HT1080 (cell line): Measurements from ENCODE around the gene CAVIN2. TPM values are rescaled to one million over a fixed set of nuclear protein-coding genes. Genes with fewer than 3 reads are reported as not detected.
"Not testable (repeated sequence)": the region's sequence is repeated elsewhere in the genome, so short reads cannot be mapped to it uniquely, and the experiment has no call there.

Source experiments
- DNase-seq: peaks from one replicate; pipeline ENCODE4 v3.0.0-alpha.2; 2015; ENCODE audit warnings: low read depth
- total RNA-seq: library from RNA; depleted of rRNA; stranded (reverse); fragments of >200 nt; shearing (Covaris generic); gene quantifications from 2 replicates; pipeline ENCODE4 v1.2.3, GENCODE V29; 2014; rRNA removed

Gene CAVIN2
- total RNA-seq, 1 experiment from 2014 or later = not detected

- DNase-seq = peak; percentile 3
These were observed 46.0 kb downstream of the CAVIN2 start for GRCh38 chr2:191800874-191801273.

- DNase-seq = no peak
These were observed 47.4 kb downstream of the CAVIN2 start for GRCh38 chr2:191799526-191799925.

GRCh38 chr2:191797942-191798876, 48.7 kb downstream of the CAVIN2 start:
- DNase-seq = no peak

DNA sequence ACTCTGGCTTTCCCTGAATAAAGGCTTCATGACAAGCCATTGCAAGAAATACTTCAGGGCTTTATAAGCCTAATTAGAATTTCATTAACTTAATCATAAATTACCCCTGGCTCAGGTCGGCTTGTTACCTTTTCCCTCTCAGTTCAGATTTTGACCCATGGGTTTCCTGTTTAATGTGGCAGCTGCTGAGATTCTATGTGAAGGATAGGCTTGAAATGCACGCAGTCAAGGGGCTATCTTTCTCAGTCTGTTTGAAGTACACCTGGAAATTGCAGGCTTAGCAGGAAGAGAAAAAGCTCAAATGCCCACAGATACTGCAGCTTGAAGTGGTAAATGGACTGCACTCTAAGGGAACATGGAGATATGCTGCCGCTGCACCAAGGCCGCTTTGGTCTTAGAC, 49.4 kb downstream of the CAVIN2 start:
- no peak for DNase-seq

- no peak for DNase-seq
These were observed 51.2 kb downstream of the CAVIN2 start for GRCh38 chr2:191795715-191796114.

DNA sequence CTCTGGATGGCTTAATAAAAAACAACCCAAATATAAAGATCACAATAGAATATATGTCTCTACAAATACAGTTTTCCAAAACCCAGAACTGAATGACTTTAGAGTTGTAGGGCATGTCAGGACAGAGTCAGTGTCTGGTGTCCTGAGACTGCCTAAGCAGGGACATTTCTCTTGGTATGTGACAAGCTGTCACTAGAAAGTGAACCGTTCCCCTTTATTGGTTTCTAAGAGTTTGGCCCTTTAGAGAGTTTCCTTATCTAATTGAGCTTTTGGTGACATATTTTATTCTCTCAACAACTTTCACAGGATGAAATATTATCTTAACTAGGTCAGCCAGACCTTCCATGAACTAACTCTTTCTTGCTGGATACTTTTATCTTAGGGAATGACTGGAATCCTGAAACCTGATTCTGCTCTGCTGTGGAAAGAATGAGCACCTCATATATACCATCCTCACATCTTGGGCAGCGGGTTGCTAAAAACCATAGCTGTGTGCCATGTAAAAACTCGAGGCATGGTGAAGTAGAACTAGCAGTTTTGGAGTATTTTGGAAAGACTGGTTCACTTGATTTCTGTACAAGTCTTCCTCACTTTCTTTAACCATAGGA, 54.8 kb downstream of the CAVIN2 start:
- DNase-seq = no peak

DNA sequence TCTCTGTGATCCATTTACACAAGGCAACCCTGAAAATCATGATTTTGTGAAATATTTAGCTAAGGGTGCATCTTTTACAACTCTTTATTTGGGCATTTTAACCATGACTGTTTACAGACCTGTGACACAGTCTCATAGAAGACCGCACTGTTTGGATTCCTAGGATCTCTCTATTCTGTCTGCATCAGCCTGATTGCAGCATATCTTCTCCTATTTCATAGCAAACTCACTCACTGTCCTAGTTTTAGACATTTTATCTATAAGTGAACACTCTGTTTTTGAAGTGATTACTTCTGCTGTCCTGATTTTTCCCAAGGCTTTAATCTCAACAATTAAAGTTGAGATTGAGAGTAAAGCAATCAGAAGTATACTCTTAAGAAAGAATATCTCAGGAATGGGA, 56.2 kb downstream of the CAVIN2 start:
- DNase-seq = no peak

GRCh38 chr2:191789796-191790195, 57.1 kb downstream of the CAVIN2 start:
- peak; percentile 4 for DNase-seq

- DNase-seq = no peak
These were observed 60.2 kb downstream of the CAVIN2 start for GRCh38 chr2:191786694-191787093.

GRCh38 chr2:191785651-191786050, 61.2 kb downstream of the CAVIN2 start:
- DNase-seq = not testable (repeated sequence)

Other genes starting within 250 kb of the CAVIN2 start
- 39.2 and 48.1 TPM in 2 replicates for gene NABP1, start 169.0 kb downstream of the CAVIN2 start, total RNA-seq